ENCODE measurements around the gene F8A2.

DNA sequence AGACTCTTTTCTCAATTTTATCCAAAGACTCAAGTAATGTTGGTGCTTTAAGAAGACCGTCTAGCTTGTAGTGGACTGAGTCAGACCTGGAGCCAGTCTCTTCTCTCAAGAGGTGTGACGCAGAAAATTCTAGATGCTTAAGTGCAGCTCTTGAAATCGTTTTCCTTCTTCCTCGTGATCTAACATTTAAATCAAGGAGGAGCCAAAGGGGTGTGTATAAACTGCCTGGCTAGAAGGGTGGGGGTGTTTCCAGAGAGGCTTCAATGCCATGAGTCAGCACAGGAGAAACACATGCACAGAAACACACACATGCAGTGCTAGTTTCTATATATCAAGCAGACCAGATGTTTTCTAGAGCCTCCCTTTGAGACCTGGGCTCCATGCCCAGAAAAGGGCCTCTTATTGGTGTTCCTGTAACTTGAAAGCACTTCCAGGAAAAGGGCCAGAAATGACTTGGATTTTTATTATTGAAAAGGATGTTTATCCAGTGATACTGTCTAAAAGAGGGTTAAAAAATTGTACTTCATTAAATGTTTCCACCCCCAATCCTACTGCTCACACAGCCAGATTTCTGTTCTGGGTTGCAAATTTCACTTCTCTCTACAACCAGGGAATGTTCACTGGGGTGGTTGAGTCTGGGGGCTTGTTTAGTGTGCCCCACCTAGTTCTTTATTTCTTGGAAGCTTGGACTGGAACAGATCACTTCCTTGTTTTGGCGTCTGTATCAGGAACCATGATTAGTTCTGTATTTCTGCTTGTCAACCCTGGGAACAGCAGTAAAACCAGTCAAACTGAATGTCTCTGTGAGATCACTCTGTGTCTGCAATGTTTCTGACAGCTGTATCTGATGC lies 47.2 kb upstream of the F8A2 start, which contains the start of gene CLIC2:
- TF ChIP-seq RNF2 (IDR thresholded peaks at IDR 0.05; ENCODE audit: borderline replicate concordance, low read depth): no peak
- TF ChIP-seq CTCF (IDR thresholded peaks at IDR 0.05): no peak
- TF ChIP-seq RFX5 (IDR thresholded peaks at IDR 0.05): no peak
- no peak for TF ChIP-seq FOXS1 (CRISPR knock-in tag; IDR thresholded peaks at IDR 0.05)
- TF ChIP-seq, protein P1, sequence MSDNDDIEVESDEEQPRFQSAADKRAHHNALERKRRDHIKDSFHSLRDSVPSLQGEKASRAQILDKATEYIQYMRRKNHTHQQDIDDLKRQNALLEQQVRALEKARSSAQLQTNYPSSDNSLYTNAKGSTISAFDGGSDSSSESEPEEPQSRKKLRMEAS (IDR thresholded peaks at IDR 0.05): no peak
- TF ChIP-seq KDM1A (IDR thresholded peaks at IDR 0.05; ENCODE audit: low read depth): no peak
- no peak for TF ChIP-seq NR3C1 (IDR thresholded peaks at IDR 0.05)
